ENCODE data around the gene KNDC1.

The KNDC1 gene

DNA sequence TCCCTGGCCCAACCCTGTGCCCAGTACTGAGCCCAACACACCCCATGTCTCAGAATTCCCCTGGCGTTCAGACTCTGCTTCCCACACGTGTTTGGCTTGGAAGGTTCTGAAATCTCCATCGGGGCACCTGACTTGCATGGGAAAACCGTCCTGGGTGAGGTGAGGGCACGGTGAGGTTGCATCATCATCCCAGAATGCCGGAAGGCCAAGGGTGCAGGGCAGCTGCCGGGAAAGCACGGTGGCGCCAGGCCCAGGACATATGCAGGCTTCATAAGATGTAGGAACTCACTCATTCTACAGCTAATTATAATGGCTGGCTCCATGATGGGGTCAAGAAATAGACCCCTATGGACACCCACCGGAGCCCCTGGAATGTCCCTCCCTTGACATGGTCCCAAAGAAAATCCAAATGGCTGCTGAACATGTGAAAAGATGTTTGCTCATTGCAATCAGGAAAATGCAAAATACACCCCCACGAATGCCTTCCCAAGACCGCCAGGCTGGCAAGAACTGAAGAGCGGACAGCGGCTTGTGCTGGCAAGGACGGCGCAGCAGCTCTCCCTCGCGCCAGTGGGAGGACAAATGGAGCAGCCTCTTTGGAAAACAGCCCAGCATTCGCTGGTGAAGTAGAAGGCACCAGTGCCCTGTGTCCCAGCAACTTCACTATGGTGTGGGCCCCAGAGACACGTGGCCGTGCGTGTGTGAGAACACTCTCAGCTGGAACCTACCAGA, 2.3 kb downstream of the KNDC1 start:
- H3K27ac Mint-ChIP-seq = no peak overlapping the region
- peaks cover 11% of the 10 kb centered on the region for H3K27me3 Mint-ChIP-seq (ENCODE audit: low read depth)
- TF ChIP-seq, protein P1, sequence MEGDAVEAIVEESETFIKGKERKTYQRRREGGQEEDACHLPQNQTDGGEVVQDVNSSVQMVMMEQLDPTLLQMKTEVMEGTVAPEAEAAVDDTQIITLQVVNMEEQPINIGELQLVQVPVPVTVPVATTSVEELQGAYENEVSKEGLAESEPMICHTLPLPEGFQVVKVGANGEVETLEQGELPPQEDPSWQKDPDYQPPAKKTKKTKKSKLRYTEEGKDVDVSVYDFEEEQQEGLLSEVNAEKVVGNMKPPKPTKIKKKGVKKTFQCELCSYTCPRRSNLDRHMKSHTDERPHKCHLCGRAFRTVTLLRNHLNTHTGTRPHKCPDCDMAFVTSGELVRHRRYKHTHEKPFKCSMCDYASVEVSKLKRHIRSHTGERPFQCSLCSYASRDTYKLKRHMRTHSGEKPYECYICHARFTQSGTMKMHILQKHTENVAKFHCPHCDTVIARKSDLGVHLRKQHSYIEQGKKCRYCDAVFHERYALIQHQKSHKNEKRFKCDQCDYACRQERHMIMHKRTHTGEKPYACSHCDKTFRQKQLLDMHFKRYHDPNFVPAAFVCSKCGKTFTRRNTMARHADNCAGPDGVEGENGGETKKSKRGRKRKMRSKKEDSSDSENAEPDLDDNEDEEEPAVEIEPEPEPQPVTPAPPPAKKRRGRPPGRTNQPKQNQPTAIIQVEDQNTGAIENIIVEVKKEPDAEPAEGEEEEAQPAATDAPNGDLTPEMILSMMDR (IDR thresholded peaks at IDR 0.05; ENCODE audit: unreplicated experiment in 3 of 3) = no peak
- peak overlapping the region; percentile 45 to 67 (median 64) for H3K4me3 Mint-ChIP-seq
- peaks cover 15% of the 10 kb centered on the region for H3K4me1 Mint-ChIP-seq
- H3K9me3 Mint-ChIP-seq = peaks cover 3% of the 10 kb centered on the region
- peaks cover 5% of the 10 kb centered on the region for H3K36me3 Mint-ChIP-seq (ENCODE audit: low read depth)

- Mint-ChIP-seq H3K36me3 (ENCODE audit: low read depth) (peaks cover 6% of the 10 kb centered on the region), H3K27ac (no peak overlapping the region), H3K9me3 (peaks cover 3% of the 10 kb centered on the region), H3K27me3 (ENCODE audit: low read depth) (peaks cover 11% of the 10 kb centered on the region), H3K4me3 (peak overlapping the region; percentile 6 to 67 (median 64)), H3K4me1 (peaks cover 15% of the 10 kb centered on the region)
- TF ChIP-seq, protein P1 (IDR thresholded peaks at IDR 0.05; ENCODE audit: unreplicated experiment in 3 of 3) = no peak
Observed at GRCh38 chr10:133162910-133163856, 3.2 kb downstream of the KNDC1 start.

DNA sequence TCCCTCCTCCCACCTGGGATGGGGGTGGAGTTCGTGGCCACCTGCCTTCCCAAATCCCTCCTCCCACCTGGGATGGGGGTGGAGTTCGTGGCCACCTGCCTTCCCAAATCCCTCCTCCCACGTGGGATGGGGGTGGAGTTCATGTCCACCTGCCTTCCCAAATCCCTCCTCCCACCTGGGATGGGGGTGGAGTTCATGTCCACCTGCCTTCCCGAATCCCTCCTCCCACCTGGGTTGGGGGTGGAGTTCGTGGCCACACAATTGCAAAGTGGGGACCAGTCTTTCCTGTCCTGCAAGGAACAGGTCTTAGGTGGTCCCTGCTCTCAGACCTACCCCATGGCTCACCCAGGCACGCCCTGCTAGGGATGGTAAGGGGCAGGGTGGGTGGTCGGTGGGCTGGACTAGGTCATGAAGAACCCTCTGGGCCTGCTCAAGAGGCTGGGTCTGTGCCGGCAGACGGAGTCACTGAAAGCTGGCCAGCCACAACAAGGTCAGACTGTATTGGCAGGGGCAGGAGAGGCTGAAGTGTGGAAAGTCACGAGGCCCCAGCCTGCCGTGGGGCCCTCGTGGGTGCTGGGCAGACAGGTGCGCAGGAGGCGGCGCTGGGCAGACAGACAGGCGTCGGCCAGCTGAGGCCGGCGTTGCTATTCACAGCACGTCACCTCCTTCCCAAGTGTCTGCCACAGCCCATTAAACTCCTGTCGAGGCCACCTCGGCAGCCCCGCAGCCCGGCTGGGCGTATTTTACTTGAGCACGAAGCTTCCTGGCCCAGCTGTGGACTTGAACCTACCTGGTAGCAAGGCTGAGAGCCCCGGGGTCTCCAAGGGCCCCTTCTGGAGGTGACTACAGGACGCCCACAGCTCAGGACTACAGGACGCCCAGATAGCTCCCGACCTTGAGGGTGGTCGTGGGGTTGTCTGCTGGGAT, 4.1 kb downstream of the KNDC1 start:
- TF ChIP-seq, protein P1 (IDR thresholded peaks at IDR 0.05; ENCODE audit: unreplicated experiment in 3 of 3) = no peak
- Mint-ChIP-seq H3K27me3 (ENCODE audit: low read depth) (peaks cover 11% of the 10 kb centered on the region), H3K4me1 (peaks cover 15% of the 10 kb centered on the region), H3K36me3 (ENCODE audit: low read depth) (peaks cover 10% of the 10 kb centered on the region), H3K4me3 (no peak overlapping the region), H3K9me3 (peaks cover 3% of the 10 kb centered on the region), H3K27ac (no peak overlapping the region)

DNA sequence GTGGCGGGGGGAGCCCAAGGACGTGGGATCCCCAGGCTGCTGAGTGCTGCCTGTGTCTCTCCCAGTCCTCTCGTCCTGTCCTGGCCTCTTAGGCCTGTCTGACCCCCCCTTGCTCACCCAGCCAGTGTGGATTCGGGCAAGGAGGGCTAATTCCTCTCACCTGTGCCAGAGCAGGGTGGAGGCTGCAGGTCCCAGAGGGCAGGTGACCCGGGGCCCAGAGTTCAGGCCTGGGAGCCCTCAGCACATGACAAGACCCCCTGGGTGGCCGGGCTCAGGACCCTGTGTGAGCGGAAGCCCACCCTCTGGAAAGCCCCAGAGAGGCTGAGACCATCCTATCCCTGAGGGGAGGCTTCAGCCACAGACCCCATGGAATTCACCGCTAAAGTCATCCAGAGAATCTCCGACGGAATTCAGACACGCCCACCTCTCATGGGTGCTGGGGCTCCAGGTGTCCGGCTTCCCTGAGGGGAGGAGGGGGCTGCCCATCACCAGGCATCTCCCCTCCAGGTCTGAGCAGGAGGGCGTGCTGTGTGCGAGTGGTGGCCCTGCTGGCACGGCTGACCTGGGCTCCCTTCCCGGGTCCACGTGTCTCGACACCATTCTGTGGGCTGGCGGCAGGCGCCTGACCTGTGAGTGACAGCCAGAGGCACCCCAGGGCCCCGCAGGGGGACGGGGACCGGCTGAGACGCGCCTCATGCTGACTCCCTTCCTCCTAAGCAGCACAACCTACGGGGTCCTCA, 5.0 kb downstream of the KNDC1 start:
- Mint-ChIP-seq H3K4me3 (no peak overlapping the region), H3K4me1 (peaks cover 15% of the 10 kb centered on the region), H3K36me3 (ENCODE audit: low read depth) (peaks cover 14% of the 10 kb centered on the region), H3K9me3 (peaks cover 3% of the 10 kb centered on the region), H3K27me3 (ENCODE audit: low read depth) (peaks cover 11% of the 10 kb centered on the region), H3K27ac (no peak overlapping the region)
- TF ChIP-seq, protein P1 (IDR thresholded peaks at IDR 0.05; ENCODE audit: unreplicated experiment in 3 of 3) = no peak
